GM23338 (cell line): ENCODE data around the gene GFRA4. TPM values are rescaled to one million over a fixed set of nuclear protein-coding genes. Genes with fewer than 3 reads are reported as not detected.

Experiments used
- ATAC-seq: fragments of 200-7000 bp; cut with Tn5 transposase; 3 replicates; pipeline ENCODE4 v1.9.1; 2020
- DNase-seq: peaks from one replicate; pipeline ENCODE4 v3.0.0-alpha.2; 2015; ENCODE audit warnings: low spot score
- H2AFZ ChIP-seq: fragments of 200-600 bp; sonication (generic); 2 replicates; pipeline ENCODE4 v1.8.0; 2016; ENCODE audit warnings: antibody characterized with exemption, mild to moderate bottlenecking, moderate library complexity
- H3F3A ChIP-seq: fragments of 200-600 bp; sonication (generic); replicated peaks from 2 replicates; pipeline ENCODE4 v1.8.0; 2017; ENCODE audit warnings: antibody characterized with exemption, mixed run types, low read depth
- H3K27ac ChIP-seq: fragments of 200-600 bp; sonication (generic); 2 replicates; pipeline ENCODE4 v1.6.1; 2016; ENCODE audit warnings: low read depth
- H3K27me3 ChIP-seq: fragments of 200-600 bp; sonication (generic); 2 replicates; pipeline ENCODE4 v1.8.0; 2016; ENCODE audit warnings: mild to moderate bottlenecking, mixed run types, moderate library complexity; ENCODE audit not compliant: insufficient read depth
- H3K36me3 ChIP-seq: fragments of 200-600 bp; sonication (generic); 2 replicates; pipeline ENCODE4 v1.8.0; 2016; ENCODE audit warnings: mild to moderate bottlenecking; ENCODE audit not compliant: insufficient read depth
- H3K4me1 ChIP-seq: fragments of 200-600 bp; sonication (generic); 2 replicates; pipeline ENCODE4 v1.8.0; 2016; ENCODE audit warnings: mild to moderate bottlenecking, moderate library complexity; ENCODE audit not compliant: insufficient read depth
- H3K4me2 ChIP-seq: fragments of 200-600 bp; sonication (generic); 2 replicates; pipeline ENCODE4 v1.7.1; 2017; ENCODE audit warnings: mixed run types
- H3K4me3 ChIP-seq: fragments of 200-600 bp; sonication (generic); 2 replicates; pipeline ENCODE4 v1.6.1; 2016; ENCODE audit warnings: mixed run types
- H3K79me2 ChIP-seq: fragments of 200-600 bp; sonication (generic); replicated peaks from 2 replicates; pipeline ENCODE4 v1.8.0; 2017; ENCODE audit warnings: mild to moderate bottlenecking; ENCODE audit not compliant: insufficient read depth
- H3K9me2 ChIP-seq: fragments of 200-600 bp; sonication (generic); 2 replicates; pipeline ENCODE4 v1.8.0; 2017; ENCODE audit not compliant: insufficient read depth
- H4K20me1 ChIP-seq: fragments of 200-600 bp; sonication (generic); replicated peaks from 2 replicates; pipeline ENCODE4 v1.8.0; 2017; ENCODE audit warnings: mild to moderate bottlenecking; ENCODE audit not compliant: insufficient read depth
- H3K27ac Mint-ChIP-seq: 2 replicates; pipeline ENCODE4 v1.8.0; 2020; ENCODE audit warnings: inconsistent platforms, mild to moderate bottlenecking, moderate library complexity, mixed read lengths
- H3K27me3 Mint-ChIP-seq: 3 replicates; pipeline ENCODE4 v1.8.0; 2022; ENCODE audit warnings: low read depth, mild to moderate bottlenecking, moderate library complexity, mixed read lengths, inconsistent platforms; ENCODE audit not compliant: insufficient read depth, poor library complexity
- H3K36me3 Mint-ChIP-seq: 3 replicates; pipeline ENCODE4 v1.8.0; 2021; ENCODE audit warnings: low read depth, mild to moderate bottlenecking, inconsistent platforms, moderate library complexity, mixed read lengths
- H3K4me1 Mint-ChIP-seq: 3 replicates; pipeline ENCODE4 v1.8.0; 2020; ENCODE audit warnings: mild to moderate bottlenecking, inconsistent platforms, mixed read lengths
- H3K4me3 Mint-ChIP-seq: 3 replicates; pipeline ENCODE4 v1.8.0; 2021; ENCODE audit warnings: moderate library complexity, mild to moderate bottlenecking, inconsistent platforms, mixed read lengths
- H3K9me3 Mint-ChIP-seq: 3 replicates; pipeline ENCODE4 v1.8.0; 2020; ENCODE audit warnings: moderate library complexity, mild to moderate bottlenecking, inconsistent platforms, mixed read lengths
- CREB1 ChIP-seq: fragments of 250-450 bp; sonication (Bioruptor Pico); IDR thresholded peaks from 2 replicates; pipeline ENCODE4 v1.5.0; 2020; ENCODE audit warnings: low read depth, mild to moderate bottlenecking, moderate library complexity
- CTCF ChIP-seq, 2 experiments: fragments of 200-600 bp in 1 of 2; sonication (generic) in 1 of 2; conservative IDR thresholded peaks; 2 replicates each; pipeline versions ENCODE4 v1.5.1 to v1.6.1; 2016 to 2017; ENCODE audit warnings: antibody characterized with exemption in 2 of 2, low read depth in 2 of 2, mild to moderate bottlenecking in 2 of 2, moderate library complexity in 1 of 2
- ETS1 ChIP-seq: IDR thresholded peaks from 2 replicates; pipeline ENCODE4 v1.6.1; 2016; ENCODE audit warnings: antibody characterized with exemption
- EZH2 ChIP-seq: fragments of 200-600 bp; sonication (generic); IDR thresholded peaks from one replicate; pipeline ENCODE4 v1.8.0; 2017; ENCODE audit warnings: antibody characterized with exemption, mild to moderate bottlenecking, low read depth; ENCODE audit not compliant: unreplicated experiment
- EZH2phosphoT487 ChIP-seq: fragments of 200-600 bp; sonication (generic); IDR thresholded peaks from one replicate; pipeline ENCODE4 v1.8.1; 2018; ENCODE audit warnings: antibody characterized with exemption; ENCODE audit not compliant: unreplicated experiment
- JUNB ChIP-seq: IDR thresholded peaks from one replicate; pipeline ENCODE4 v1.6.1; 2016; ENCODE audit warnings: antibody characterized with exemption; ENCODE audit not compliant: unreplicated experiment
- NANOG ChIP-seq: IDR thresholded peaks from 2 replicates; pipeline ENCODE4 v1.6.1; 2016; ENCODE audit warnings: antibody characterized with exemption, borderline replicate concordance
- POLR2AphosphoS5 ChIP-seq: IDR thresholded peaks from 2 replicates; pipeline ENCODE4 v1.6.1; 2016; ENCODE audit warnings: antibody characterized with exemption, low read depth
- REST ChIP-seq: IDR thresholded peaks from one replicate; pipeline ENCODE4 v1.6.1; 2018; ENCODE audit warnings: antibody characterized with exemption; ENCODE audit not compliant: unreplicated experiment
- STAT1 ChIP-seq: IDR thresholded peaks from one replicate; pipeline ENCODE4 v1.6.1; 2016; ENCODE audit warnings: antibody characterized with exemption; ENCODE audit not compliant: unreplicated experiment
- ZNF114 ChIP-seq: fragments of 250-450 bp; sonication (Bioruptor Pico); IDR thresholded peaks from 2 replicates; pipeline ENCODE4 v1.5.0; 2020; ENCODE audit warnings: mild to moderate bottlenecking, moderate library complexity
- ZNF331 ChIP-seq: fragments of 250-450 bp; sonication (Bioruptor Pico); IDR thresholded peaks from 2 replicates; pipeline ENCODE4 v1.5.0; 2020; ENCODE audit warnings: low read depth, mild to moderate bottlenecking, moderate library complexity
- ZNF462 ChIP-seq: fragments of 250-450 bp; sonication (Bioruptor Pico); IDR thresholded peaks from 2 replicates; pipeline ENCODE4 v1.5.0; 2020; ENCODE audit warnings: mild to moderate bottlenecking, moderate library complexity
- polyA plus RNA-seq: library from polyadenylated mRNA; unstranded; fragments of >200 nt; fragmentation: Nextera tagmentation; extraction: Ambion mirVana; gene quantifications from 2 replicates; pipeline ENCODE4 v1.2.1, GENCODE V29; 2016
- total RNA-seq: library from RNA; depleted of rRNA; stranded (reverse); fragments of >200 nt; shearing (Covaris generic); gene quantifications from 2 replicates; pipeline ENCODE4 v1.2.3, GENCODE V29; 2014

GFRA4 gene
- total and polyA plus RNA-seq, 2 experiments from 2014 or later = not detected

GRCh38 chr20:3680701-3681351 is 17.6 kb upstream of the GFRA4 start:
- no peaks in the 10 kb centered on the region for H3K9me3 Mint-ChIP-seq
- H3K27me3 Mint-ChIP-seq = peaks cover 32% of the 10 kb centered on the region
- peaks cover 33% of the 10 kb centered on the region for H3K27me3 ChIP-seq
- H3K4me2 ChIP-seq = peak overlapping the region; percentile 90
- H3K36me3 Mint-ChIP-seq = no peaks in the 10 kb centered on the region
- peaks cover 20% of the 10 kb centered on the region for H3K4me1 ChIP-seq
- peak overlapping the region; percentile 69 for H3K4me3 Mint-ChIP-seq
- peak overlapping the region; percentile 74 for H3K4me3 ChIP-seq
- no peak overlapping the region for H3K27ac ChIP-seq
- peak overlapping the region; percentile 56; the same call in 1 of the 2 replicates for H2AFZ ChIP-seq
- no peaks in the 10 kb centered on the region for H3K9me2 ChIP-seq
- peaks cover 36% of the 10 kb centered on the region for H3K4me1 Mint-ChIP-seq
- no peaks in the 10 kb centered on the region for H4K20me1 ChIP-seq
- H3K79me2 ChIP-seq = no peaks in the 10 kb centered on the region
- H3K36me3 ChIP-seq = no peaks in the 10 kb centered on the region
- 0 out of 2 replicates have a peak, but pooled peaks cover 3% of the 10 kb centered on the region for H3F3A ChIP-seq
- TF ChIP-seq NANOG (no peak), ETS1 (no peak), JUNB (no peak), EZH2 (no peak), STAT1 (no peak), EZH2phosphoT487 (no peak), REST (no peak), ZNF462 (CRISPR knock-in tag) (no peak), ZNF114 (no peak), ZNF331 (no peak), POLR2AphosphoS5 (no peak), CREB1 (no peak), CTCF (conservative IDR thresholded peaks at IDR 0.05; ENCODE audit: low read depth in 2 of 2) (no peak)
- ATAC-seq = peak; percentile 7
- no peak for DNase-seq
- H3K27ac Mint-ChIP-seq = no peak overlapping the region
